Measurements from ENCODE around the gene COL18A1.
"Not testable (repeated sequence)": the region's sequence is repeated elsewhere in the genome, so short reads cannot be mapped to it uniquely, and the experiment has no call there.

COL18A1 gene

DNA sequence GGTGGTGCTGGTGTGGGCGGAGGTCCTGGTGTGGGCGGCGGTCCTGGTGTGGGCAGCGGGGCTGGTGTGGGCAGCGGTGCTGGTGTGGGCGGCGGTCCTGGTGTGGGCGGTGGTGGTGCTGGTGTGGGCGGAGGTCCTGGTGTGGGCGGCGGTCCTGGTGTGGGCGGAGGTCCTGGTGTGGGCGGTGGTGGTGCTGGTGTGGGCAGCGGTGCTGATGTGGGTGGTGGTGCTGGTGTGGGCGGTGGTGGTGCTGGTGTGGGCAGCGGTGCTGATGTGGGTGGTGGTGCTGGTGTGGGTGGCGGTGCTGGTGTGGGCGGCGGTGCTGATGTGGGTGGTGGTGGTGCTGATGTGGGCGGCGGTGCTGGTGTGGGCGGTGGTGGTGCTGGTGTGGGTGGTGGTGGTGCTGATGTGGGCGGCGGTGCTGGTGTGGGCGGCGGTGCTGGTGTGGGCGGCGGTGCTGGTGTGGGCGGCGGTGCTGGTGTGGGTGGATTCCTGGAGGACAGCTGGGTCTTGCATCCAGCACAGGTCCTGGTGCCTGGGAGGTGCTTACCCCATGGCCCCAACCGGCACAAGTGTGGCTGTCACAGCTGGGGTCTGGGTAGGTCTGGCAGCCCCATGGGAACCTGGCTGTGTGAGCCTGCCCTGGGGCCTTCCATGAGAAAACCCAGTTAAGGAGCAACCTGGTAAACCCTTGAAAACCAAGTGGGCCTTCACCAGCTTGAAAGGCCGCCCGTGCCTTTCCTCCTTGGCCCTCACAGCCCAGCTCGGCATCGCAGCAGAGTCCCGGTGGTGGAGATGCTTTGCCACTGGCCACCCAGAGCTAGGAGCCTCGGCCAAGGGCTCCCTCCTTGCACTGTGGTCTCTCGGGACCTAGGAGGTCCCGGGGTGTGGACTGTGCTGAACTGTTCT, 38.0 kb downstream of the COL18A1 start:
- not testable (repeated sequence) for DNase-seq

DNA sequence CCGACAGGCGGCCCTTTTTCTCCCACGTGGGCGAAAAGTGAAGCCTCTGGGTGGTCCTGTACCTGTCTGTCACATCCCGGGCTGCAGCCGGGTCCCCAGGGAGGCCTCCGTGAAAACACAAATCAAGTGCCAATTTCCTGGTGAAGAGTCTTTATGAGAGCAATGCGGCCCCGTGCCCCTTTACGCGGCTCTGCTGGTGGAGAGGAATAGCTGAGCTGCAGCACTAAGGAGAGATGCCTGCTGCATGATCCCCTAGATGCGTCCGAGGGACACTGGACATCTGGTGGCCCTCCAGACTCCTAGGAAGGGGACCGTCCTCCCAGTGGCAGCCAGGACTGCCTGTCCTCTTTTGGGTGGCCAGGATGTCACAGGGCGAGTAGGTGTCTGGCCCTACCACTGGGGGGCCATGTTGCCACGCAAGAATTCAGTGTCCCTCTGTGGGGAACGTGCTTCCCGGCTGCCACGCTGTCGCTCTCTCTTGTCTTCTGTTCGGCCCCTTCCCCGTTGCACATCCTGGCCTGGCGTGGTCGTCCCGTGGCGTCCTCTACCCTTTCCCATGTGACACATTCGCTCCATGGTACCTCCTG, 38.7 kb downstream of the COL18A1 start:
- DNase-seq = no peak

DNA sequence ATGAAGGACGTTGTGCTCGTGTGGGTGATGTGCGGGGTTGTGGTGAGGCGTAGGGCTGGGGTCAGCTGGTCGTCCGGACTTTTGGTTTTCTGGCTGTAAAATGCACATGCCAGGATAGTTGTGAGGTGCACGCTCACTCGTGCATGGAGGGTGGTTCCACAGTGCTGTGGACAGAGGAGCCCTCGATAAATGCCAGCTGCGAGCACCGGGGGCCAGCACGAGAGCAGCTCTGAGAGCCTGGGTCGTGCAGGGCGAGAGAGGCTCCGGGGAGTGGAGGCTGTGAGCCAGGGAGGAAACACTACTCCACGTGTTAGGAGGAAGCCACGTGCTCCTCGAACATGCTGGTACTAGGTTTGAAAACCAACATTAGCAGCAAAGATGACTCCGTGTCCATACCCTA, 39.4 kb downstream of the COL18A1 start:
- DNase-seq = no peak

DNA sequence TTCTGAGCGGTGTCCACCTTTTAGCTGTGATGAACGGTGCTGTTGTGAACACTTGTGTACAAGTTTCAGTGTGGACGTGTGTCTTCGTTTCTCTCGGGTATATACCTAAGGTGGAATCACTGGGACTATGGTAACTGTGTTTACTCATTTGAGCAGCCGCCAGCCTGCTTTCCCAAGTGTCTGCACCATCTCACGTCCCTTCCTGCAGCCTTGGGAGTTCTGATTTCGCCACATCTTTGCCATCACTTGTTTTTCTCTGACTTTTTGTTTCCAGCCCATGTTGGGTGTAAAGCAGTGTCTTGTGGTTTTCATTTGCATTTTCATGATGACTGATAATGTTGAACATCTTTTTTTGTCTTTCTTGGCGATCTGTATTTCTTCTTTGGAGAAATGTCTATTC, 40.4 kb downstream of the COL18A1 start:
- no peak for DNase-seq

DNA sequence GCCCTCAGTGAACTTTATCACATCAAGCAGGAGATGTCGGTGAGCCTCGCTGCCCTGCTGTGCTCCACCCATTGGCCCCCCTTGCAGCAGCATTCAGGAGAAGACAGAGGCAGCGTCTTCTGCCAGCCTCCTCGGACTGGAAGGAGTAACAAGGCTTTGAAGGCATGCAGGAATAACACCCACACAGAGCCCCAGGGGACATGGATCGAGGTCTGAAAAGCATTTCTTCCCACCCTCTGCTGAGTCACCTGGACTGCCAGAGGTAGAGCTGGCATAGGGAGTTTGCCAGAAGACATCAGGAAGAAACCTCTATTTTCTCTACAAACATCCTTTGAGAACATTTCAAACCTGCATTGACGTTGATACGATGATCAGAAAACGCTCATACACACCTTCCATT, 42.9 kb downstream of the COL18A1 start:
- DNase-seq = no peak

DNA sequence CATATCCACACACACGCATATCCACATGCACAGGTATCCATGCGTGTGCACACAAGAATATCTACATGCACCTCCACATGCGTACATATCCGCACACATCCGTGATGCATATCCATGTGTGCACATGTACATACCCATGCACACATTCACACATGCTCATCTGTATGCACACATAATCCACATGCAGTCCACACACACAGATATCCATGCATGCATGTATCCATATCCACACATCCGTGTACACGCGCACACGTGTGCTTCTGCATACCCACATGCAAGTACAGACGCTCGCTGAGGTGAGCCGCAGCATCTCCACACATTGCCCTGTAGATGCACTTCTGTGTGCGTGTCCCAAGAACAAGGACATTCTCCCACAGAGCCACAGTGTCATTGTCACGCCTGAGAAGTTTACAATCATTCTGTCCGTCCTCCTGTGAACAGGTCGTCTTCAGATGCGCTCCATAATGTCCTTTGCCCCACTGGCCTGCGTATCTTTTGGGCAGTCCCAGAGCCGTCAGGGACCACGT, 43.4 kb downstream of the COL18A1 start:
- no peak for DNase-seq

DNA sequence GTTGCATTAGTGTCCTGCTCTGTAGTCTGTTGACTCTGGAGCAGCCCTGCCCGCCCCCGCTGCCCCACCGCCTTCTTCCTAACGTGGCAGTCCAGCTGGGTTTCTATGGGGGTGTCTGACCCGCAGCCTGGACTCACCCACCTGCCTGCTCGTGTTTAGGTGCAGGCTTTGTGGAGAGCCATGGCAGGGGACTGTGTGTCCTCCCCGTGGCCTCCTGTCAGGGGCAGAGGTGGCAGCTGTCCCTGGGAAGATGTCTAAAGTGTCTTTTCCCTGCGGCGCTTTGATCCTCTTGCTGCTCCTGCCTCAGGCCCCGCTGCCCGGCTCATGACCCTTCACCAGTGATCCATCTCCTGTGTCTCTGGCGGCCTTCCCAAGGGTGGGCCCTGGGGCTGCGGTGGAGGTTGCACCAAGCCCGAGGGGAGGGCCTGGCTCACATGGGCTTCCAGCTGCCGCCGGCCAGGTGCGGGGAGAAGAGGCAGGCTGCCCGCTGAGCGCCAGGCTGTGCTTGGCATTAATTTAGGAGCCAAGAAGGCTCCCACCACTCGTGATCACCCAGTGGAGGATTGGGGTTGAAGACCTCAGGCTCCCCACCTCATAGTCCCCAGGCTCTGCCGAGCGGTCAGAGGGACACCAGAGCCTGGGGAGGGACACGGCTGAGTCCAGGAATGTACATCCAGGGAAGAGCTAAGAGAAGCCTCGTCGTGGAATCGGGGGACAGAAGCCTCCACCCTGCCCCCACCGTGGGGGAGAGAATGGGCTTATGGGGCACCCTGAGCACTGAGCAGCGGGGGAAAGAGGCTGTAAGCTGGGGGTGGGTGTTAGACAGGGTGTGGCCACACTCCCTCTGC, 44.1 kb downstream of the COL18A1 start:
- DNase-seq = no peak

DNA sequence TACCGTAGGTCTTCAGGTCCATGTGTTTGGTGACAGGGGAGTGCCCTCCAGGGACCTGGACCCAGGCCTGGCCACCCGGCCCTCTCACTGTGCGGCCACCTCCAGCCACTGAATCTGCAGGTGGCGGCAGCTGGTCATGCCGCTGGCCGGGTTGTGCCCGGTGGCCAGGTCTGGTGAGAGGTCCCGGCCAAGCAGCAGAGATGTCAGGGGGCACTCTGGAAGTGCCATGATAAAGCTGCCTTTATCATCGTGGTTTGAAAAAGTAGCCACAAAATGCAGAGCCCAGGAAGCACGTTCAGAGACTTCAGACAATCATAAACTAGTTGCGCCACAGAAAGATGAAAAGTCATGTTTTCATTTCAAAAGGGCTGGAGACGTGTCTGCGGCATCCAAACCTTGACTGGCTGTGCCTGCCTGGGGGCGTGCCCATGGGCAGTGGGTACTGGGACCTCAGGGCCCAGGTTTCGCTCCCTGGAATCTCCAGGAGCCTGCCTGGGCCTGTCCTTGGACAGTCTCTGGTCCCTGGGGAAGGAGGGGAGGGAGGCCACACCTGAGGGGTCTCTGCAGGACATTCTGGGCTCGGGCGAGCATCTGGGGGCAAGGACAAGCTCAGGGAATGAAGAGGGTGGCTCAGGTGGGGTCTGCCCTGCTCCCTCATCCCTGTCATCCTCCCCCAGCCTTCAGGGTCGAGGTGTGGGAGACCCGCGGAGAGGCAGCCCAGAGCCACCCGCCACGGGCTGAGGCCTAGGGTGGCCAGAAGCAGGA, 44.9 kb downstream of the COL18A1 start:
- DNase-seq = no peak

DNA sequence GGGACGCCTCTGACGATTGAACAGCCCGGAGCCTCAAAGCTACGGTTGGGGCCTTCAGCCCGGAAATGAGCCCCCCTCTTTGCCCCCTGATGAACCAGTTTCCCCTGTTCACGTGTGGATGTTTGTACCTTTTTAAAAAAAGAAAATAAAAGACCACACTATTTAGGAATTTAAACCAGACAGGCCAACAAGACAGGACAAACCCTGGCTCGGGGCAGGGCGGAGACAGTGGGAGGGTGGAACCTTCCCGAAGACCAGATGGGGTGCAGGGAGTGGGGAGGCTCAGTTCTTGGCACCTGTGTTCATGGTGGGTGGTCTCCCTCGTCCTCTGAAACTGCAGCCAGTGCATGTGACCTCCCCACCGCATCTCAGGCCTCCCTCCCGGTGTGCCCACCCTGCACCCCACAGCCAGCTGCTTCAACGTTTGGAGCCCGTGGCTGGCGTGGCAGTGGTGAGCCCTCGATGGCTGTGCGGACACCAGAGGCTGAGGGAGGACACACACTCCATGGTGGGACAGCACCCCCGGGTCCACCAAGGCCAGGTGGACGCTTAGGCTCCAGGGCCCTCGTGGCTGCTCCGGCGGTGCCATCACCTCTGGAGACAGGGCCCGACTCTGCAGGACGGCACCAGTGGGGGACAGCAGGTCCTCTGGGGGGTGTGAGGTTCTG, 45.6 kb downstream of the COL18A1 start:
- no peak for DNase-seq

DNA sequence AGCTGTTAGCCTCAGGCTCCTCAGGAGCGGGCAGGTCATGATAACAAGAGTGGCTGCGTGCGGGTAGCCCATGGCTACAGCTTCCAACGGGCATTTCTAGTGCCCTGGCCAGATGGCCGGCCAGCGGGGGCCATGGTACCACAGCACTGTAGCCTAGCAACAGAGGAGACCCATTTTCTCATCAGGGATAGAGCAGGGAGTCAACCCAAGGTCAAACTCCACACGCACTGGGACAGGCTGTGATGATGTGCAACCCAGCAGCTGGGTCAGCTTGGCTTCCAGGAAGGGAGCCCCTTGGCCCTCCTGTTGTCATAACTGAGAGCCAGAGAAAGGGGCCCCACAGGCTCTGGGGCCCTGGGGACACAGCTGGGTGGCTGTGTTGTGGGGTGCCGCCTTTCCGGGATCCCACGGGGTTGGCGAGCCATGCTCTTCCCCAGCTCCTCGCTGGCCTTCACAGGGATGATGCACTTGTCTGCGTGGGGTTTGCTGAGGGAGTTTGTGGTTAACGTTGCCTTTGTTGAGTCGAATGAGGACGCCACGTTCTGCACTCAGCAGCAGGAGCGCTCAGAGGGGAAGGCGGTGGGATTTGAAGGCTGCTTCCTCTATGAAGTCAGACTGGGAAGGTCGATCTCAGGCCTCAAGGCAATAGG, 46.3 kb downstream of the COL18A1 start:
- no peak for DNase-seq

DNA sequence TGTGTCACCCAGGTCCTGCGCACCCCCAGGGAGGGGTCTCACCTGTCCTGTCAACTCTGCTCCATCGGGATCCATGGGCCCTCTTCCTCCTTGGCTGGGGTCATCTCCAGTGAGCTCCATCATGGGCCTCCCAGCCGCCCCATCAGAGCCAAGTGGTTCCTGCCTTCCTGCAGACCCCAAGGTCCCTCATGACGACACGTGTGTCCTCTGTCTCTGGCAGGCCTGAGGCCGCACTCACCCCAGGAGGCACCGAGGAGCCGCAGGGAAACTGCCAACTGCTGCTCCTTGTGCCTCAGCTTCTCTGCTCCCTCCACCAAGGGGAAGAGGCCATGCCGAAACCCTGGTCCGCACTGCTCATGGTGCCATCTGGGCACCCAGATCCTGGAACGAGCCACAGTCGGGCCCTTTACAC, 46.8 kb downstream of the COL18A1 start:
- no peak for DNase-seq

DNA sequence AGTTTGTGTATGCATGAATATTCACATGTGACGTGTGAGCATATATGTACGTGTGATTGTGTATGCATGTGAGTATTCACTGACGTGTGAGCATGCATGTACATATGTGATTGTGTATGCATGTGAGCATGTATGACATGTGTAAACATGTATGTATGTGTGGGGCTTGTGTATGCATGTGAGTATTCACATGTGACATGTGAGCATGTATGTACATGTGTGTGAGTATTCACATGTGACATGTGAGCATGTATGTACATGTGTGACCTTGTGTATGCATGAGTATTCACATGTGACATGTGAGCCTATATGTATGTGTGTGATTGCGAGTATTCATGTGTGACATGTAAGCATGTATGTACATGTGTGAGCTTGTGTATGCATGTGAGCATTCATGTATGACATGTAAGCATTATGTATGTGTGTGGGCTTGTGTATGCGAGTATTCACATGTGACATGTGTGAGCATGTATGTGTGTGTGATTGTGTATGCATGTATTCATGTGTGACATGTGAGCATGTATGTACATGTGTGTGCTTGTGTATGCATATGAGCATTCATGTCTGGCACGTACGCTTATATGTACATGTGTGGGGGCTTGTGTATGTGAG, 47.8 kb downstream of the COL18A1 start:
- no peak for DNase-seq

DNA sequence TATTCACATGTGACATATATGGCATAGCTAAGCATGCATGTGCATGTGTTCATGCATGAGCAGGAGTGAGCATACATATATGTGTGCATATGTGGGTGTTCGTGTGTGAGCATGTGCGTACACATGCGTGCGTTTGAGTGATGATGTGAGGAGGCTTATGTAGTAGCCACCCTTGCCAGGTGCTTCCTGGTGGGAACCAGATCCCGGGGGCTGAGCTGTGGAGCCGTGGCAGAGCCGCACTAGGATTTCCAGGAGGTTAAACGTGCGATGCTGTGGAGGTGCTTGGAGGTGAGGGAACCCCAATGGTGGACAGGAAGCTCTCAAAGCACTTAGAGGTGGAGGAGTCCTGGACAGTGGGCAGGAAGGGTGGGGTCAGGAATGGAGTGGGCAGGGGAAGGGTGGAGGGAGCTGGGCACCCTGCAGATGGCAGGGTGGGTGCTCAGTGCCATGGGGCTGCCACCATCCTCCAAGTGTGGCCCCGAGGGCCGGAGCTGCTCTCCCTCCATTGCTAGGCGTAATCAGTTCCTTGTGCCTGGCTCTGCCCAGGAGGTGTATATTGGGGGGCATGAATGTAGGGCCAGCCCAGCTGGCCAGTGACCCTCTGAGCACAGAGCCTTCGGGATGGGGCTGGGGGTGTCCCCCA, 48.5 kb downstream of the COL18A1 start:
- no peak for DNase-seq

DNA sequence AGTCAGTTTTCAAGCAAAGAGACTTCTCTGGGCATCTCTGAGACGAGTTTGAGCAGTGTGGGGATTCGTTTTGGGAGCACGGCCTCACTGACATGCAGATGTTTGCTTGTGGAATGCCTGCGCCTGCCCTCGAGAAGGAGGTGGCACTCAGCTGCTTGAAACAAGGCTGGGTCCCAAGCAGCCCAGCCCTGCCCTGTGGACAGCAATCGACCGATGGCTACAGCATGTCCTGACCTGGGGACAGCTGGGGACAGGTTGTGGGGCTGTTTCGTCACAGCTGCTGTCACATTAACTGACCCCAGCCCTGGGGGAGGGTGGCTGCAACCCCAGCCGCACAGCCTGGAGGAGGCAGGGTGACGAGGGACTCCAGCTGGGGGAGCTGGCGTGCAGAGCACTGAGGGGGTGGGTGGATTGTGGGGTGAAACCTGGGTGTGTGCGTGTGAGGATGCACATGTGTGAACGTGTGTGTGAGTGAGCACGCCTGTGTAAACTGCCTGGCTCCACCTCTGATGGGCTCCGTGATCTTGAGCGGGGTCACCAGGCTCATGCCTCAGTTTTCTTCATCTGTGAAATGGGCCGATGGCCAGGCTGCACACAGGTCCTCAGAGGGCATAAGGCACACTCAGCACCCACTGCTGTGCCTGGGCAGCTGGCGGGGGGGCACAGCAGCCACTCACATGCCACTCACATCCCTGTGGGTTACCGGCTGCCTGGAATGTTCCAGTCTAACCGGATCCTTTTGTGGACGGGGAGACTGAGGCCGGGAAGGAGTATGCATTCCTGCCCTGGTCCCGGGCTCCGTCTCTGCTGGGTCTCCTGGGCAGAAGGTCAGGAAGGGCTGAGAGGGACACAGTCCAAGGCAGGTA, 49.3 kb downstream of the COL18A1 start:
- DNase-seq = no peak

DNA sequence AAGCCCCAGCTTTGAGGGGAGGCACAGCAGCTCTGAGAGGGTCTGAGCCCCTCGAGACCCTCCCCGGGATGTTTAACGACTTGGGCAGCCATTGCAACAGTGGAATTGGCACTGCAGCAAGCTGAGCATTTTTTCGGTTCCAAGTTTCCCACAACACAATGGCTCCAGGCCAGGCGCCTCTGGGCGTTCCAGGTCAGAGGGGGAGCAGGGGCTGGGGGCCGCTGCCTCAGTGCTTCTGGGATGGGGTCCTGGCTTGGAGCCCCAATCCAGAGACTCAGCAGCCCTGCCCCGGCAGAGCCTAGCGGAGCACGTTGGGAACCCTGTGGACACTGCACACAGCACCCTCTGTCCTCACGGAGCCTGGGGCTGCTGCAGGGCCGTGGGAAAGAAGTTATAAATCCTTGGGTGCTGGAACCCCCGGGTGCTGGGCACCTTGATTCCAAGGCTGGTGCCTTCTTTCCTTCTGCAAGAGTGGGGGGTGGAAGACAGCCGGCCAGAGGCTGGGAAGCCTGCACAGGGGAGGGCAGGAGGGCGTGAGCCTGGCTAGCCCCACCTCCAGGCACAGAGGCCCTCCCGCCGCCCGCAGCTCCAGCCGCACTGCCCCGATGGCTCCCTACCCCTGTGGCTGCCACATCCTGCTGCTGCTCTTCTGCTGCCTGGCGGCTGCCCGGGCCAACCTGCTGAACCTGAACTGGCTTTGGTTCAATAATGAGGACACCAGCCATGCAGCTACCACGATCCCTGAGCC, 50.1 kb downstream of the COL18A1 start:
- no peak for DNase-seq

DNA sequence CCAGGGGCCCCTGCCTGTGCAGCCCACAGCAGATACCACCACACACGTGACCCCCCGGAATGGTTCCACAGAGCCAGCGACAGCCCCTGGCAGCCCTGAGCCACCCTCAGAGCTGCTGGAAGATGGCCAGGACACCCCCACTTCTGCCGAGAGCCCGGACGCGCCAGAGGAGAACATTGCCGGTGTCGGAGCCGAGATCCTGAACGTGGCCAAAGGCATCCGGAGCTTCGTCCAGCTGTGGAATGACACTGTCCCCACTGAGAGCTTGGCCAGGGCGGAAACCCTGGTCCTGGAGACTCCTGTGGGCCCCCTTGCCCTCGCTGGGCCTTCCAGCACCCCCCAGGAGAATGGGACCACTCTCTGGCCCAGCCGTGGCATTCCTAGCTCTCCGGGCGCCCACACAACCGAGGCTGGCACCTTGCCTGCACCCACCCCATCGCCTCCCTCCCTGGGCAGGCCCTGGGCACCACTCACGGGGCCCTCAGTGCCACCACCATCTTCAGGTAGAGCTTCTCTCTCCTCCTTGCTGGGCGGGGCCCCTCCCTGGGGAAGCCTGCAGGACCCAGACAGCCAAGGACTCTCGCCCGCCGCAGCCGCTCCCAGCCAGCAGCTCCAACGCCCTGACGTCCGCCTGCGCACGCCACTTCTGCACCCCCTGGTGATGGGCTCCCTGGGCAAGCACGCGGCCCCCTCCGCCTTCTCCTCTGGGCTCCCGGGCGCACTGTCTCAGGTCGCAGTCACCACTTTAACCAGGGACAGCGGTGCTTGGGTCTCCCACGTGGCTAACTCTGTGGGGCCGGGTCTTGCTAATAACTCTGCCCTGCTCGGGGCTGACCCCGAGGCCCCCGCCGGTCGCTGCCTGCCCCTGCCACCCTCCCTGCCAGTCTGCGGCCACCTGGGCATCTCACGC, 51.0 kb downstream of the COL18A1 start:
- DNase-seq = no peak

DNA sequence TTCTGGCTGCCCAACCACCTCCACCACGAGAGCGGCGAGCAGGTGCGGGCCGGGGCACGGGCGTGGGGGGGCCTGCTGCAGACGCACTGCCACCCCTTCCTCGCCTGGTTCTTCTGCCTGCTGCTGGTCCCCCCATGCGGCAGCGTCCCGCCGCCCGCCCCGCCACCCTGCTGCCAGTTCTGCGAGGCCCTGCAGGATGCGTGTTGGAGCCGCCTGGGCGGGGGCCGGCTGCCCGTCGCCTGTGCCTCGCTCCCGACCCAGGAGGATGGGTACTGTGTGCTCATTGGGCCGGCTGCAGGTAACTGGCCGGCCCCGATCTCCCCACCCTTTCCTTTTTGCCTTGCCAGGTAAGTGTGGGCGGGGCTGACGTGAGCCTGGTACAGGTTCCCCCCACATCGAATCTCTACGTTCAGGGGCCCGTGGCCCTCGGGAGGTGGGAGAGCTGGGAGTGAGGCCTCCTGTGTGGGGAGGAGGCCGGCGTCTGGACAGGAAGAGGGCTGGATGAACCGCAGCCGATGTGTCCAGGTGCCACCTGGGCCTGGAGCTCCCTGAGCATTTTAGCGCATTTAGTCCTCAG, 51.7 kb downstream of the COL18A1 start:
- no peak for DNase-seq

All from NCI-H1436 treated with DMSO at 0.1 percent for 48 hours (cell line).